Liver (tissue), 9 donors: ENCODE measurements around the gene COX17. TPM values are rescaled to one million over a fixed set of nuclear protein-coding genes. Genes with fewer than 3 reads are reported as not detected.

ENCODE experiments used
- DNase-seq: peaks from one replicate; pipeline ENCODE4 v3.0.0-alpha.2; 2017; ENCODE audit warnings: low spot score
- H3K27ac ChIP-seq, 2 donors: one replicate each; pipeline ENCODE4 v1.7.0; 2013; ENCODE audit warnings: inconsistent platforms in 2 of 2, low read length in 2 of 2, control low read depth in 1 of 2, low read depth in 1 of 2, mild to moderate bottlenecking in 1 of 2
- H3K27me3 ChIP-seq, 4 donors: one replicate each; pipeline versions ENCODE4 v1.6.1 to v1.7.0; 2013; ENCODE audit warnings: low read length in 3 of 4, inconsistent platforms in 1 of 4, mild to moderate bottlenecking in 1 of 4, moderate library complexity in 1 of 4; ENCODE audit not compliant: control insufficient read depth in 4 of 4, insufficient read depth in 4 of 4
- H3K36me3 ChIP-seq, 4 donors: one replicate each; pipeline versions ENCODE4 v1.6.1 to v1.7.0; 2013; ENCODE audit warnings: low read length in 3 of 4, mild to moderate bottlenecking in 3 of 4, low read depth in 1 of 4, moderate library complexity in 1 of 4; ENCODE audit not compliant: control insufficient read depth in 4 of 4, insufficient read depth in 3 of 4
- H3K4me1 ChIP-seq, 4 donors: one replicate each; pipeline versions ENCODE4 v1.6.1 to v1.7.0; 2013; ENCODE audit warnings: low read length in 3 of 4, mild to moderate bottlenecking in 3 of 4, moderate library complexity in 1 of 4; ENCODE audit not compliant: control insufficient read depth in 4 of 4, insufficient read depth in 4 of 4
- H3K4me3 ChIP-seq, 3 donors: one replicate each; pipeline versions ENCODE4 v1.6.1 to v1.7.0; 2013; ENCODE audit warnings: low read length in 3 of 3, control low read depth in 1 of 3, low read depth in 1 of 3, mild to moderate bottlenecking in 1 of 3
- H3K9ac ChIP-seq, 2 donors: one replicate each; pipeline ENCODE4 v1.7.0; 2013; ENCODE audit warnings: low read length in 2 of 2, mild to moderate bottlenecking in 2 of 2, moderate library complexity in 2 of 2, control low read depth in 1 of 2, low read depth in 1 of 2
- H3K9me3 ChIP-seq, 4 donors: one replicate each; pipeline versions ENCODE4 v1.6.1 to v1.7.0; 2013; ENCODE audit warnings: low read length in 3 of 4; ENCODE audit not compliant: control insufficient read depth in 4 of 4
- ATF3 ChIP-seq: IDR thresholded peaks from 2 replicates; pipeline ENCODE4 v1.6.1; 2016; ENCODE audit warnings: antibody characterized with exemption
- CTCF ChIP-seq: fragments of 150-350 bp; IDR thresholded peaks from 2 replicates; pipeline ENCODE4 v1.5.1; 2017; ENCODE audit warnings: improper control_type of control experiment, low read depth, low read length; ENCODE audit not compliant: missing input control
- EGR1 ChIP-seq, 2 donors: IDR thresholded peaks; 2 replicates each; pipeline ENCODE4 v1.6.1; 2016 to 2018; ENCODE audit warnings: antibody characterized with exemption in 2 of 2, low read depth in 2 of 2
- FOXA1 ChIP-seq: IDR thresholded peaks from 2 replicates; pipeline ENCODE4 v1.6.1; 2016; ENCODE audit warnings: antibody characterized with exemption
- FOXA2 ChIP-seq: IDR thresholded peaks from 2 replicates; pipeline ENCODE4 v1.6.1; 2016; ENCODE audit warnings: antibody characterized with exemption
- GABPA ChIP-seq, 2 donors: IDR thresholded peaks in 1 of 2; conservative IDR thresholded peaks in 1 of 2; 2 replicates each; pipeline ENCODE4 v1.6.1; 2016; ENCODE audit warnings: antibody characterized with exemption in 2 of 2, mild to moderate bottlenecking in 1 of 2, moderate library complexity in 1 of 2
- HNF4A ChIP-seq, 2 donors: conservative IDR thresholded peaks; 2 replicates each; pipeline ENCODE4 v1.6.1; 2016; ENCODE audit warnings: antibody characterized with exemption in 2 of 2, mild to moderate bottlenecking in 2 of 2
- HNF4G ChIP-seq: IDR thresholded peaks from 2 replicates; pipeline ENCODE4 v1.6.1; 2016; ENCODE audit warnings: antibody characterized with exemption
- JUND ChIP-seq, 2 donors: IDR thresholded peaks; 2 replicates each; pipeline ENCODE4 v1.6.1; 2016; ENCODE audit warnings: antibody characterized with exemption in 2 of 2
- MAX ChIP-seq: IDR thresholded peaks from 2 replicates; pipeline ENCODE4 v1.6.1; 2016; ENCODE audit warnings: antibody characterized with exemption
- NR2F2 ChIP-seq: IDR thresholded peaks from 2 replicates; pipeline ENCODE4 v1.6.1; 2016; ENCODE audit warnings: antibody characterized with exemption
- RAD21 ChIP-seq, 2 donors: IDR thresholded peaks; 2 replicates each; pipeline ENCODE4 v1.6.1; 2016; ENCODE audit warnings: antibody characterized with exemption in 2 of 2, mild to moderate bottlenecking in 2 of 2
- REST ChIP-seq: IDR thresholded peaks from 2 replicates; pipeline ENCODE4 v1.6.1; 2016; ENCODE audit warnings: antibody characterized with exemption, mild to moderate bottlenecking
- RXRA ChIP-seq, 2 donors: IDR thresholded peaks; 2 replicates each; pipeline ENCODE4 v1.6.1; 2017 to 2018; ENCODE audit warnings: antibody characterized with exemption in 2 of 2, mild to moderate bottlenecking in 1 of 2
- SP1 ChIP-seq: IDR thresholded peaks from 2 replicates; pipeline ENCODE4 v1.6.1; 2018; ENCODE audit warnings: antibody characterized with exemption, mild to moderate bottlenecking
- TAF1 ChIP-seq: conservative IDR thresholded peaks from 2 replicates; pipeline ENCODE4 v1.6.1; 2016; ENCODE audit warnings: antibody characterized with exemption, mild to moderate bottlenecking
- YY1 ChIP-seq: IDR thresholded peaks from 2 replicates; pipeline ENCODE4 v1.6.1; 2016; ENCODE audit warnings: antibody characterized with exemption, mild to moderate bottlenecking
- ZBTB33 ChIP-seq: IDR thresholded peaks from 2 replicates; pipeline ENCODE4 v1.6.1; 2016; ENCODE audit warnings: antibody characterized with exemption
- WGBS: extraction: QIAGEN DNeasy Blood & Tissue Kit; methylation state at CpG from one replicate; pipeline ENCODE4 v1.1.7; 2013; 5-methylcytosine and 5-hydroxymethylcytosine counted together
- polyA plus RNA-seq, 2 donors: library from polyadenylated mRNA; stranded (reverse) in 1 of 2; unstranded in 1 of 2; fragments of 200-250 nt in 1 of 2; fragments of >200 nt in 1 of 2; fragmentation: Nextera tagmentation in 1 of 2; extraction: Ambion mirVana in 1 of 2; gene quantifications; one replicate each; pipeline versions ENCODE4 v1.2.1 to v1.2.3, GENCODE V29; 2013 to 2015
- total RNA-seq, 2 donors: library from RNA; depleted of rRNA; stranded (reverse); fragments of >200 nt; gene quantifications; one replicate each; pipeline ENCODE4 v1.2.3, GENCODE V29; 2014
- donor health status: healthy.
- donor health status: healthy.
- donor health status: healthy.
- donor health status: healthy.
- donor health status: healthy.

The COX17 gene
- total and polyA plus RNA-seq, 4 donors = 10.3 to 164 (median 49.0) TPM

GRCh38 chr3:119703820-119704531 lies 26.8 kb upstream of the COX17 start (continued):
- TF ChIP-seq REST (no peak), FOXA1 (no peak), FOXA2 (peak; percentile 33), HNF4A (conservative IDR thresholded peaks at IDR 0.05) (peak; percentile 55 to 58), YY1 (peak; percentile 31), HNF4G (no peak), RAD21 (IDR thresholded peaks at IDR 0.05) (no peak)

GRCh38 chr3:119702530-119703527 lies 25.6 kb upstream of the COX17 start, which contains the start of gene CFAP91:
Gene CFAP91, plus strand, starts transcription at chr3:119703022. Its CDS starts 77 bp downstream, at chr3:119703099.
- Histone ChIP-seq H3K27ac (peak within 1 kb of the TSS; percentile 36 to 60), H3K9ac (no peak within 1 kb of the TSS), H3K36me3 (no peaks in the 10 kb centered on the region), H3K9me3 (no peaks in the 10 kb centered on the region), H3K4me3 (peak within 1 kb of the TSS; percentile 41 to 76 (median 72)), H3K4me1 (peaks cover 12 to 23% (median 19%) of the 10 kb centered on the region in 4 donors), H3K27me3 (no peaks in the 10 kb centered on the region)
- WGBS = 7% methylated on average over 59 of the region's 59 CpGs
- peak; percentile 92 for DNase-seq
- TF ChIP-seq HNF4A (conservative IDR thresholded peaks at IDR 0.05) (peak in 1 of 2 donors; percentile 24), TAF1 (no peak), REST (no peak), ATF3 (no peak), MAX (no peak), ZBTB33 (no peak), JUND (IDR thresholded peaks at IDR 0.05) (no peak), SP1 (peak; percentile 53), FOXA2 (no peak), GABPA (IDR thresholded peaks at IDR 0.05 in 1 of 2, conservative IDR thresholded peaks at IDR 0.05 in 1 of 2) (no peak), HNF4G (no peak), CTCF (no peak), EGR1 (IDR thresholded peaks at IDR 0.05; ENCODE audit: low read depth in 2 of 2) (no peak), RAD21 (IDR thresholded peaks at IDR 0.05) (peak in 1 of 2 donors; percentile 41), FOXA1 (no peak), NR2F2 (peak; percentile 62), RXRA (IDR thresholded peaks at IDR 0.05) (no peak), YY1 (peak; percentile 38)
